ENCODE data around the gene OPRD1. TPM values are rescaled to one million over a fixed set of nuclear protein-coding genes. Genes with fewer than 3 reads are reported as not detected.

Gene OPRD1
- total RNA-seq, 1 experiment from 2014 or later = 60.2 TPM

GRCh38 chr1:28889357-28889756 is 77.4 kb downstream of the OPRD1 start:
- Histone ChIP-seq H3K4me3 (no peak overlapping the region), H3K27ac (no peak overlapping the region), H3K27me3 (no peaks in the 10 kb centered on the region), H3K36me3 (no peaks in the 10 kb centered on the region), H3K9me3 (replicated peaks) (no peaks in the 10 kb centered on the region), H3K4me1 (peaks cover 6% of the 10 kb centered on the region)
- DNase-seq = no peak

GRCh38 chr1:28890435-28890834 is 78.5 kb downstream of the OPRD1 start:
- no peaks in the 10 kb centered on the region for H3K9me3 ChIP-seq (replicated peaks)
- no peaks in the 10 kb centered on the region for H3K27me3 ChIP-seq
- no peaks in the 10 kb centered on the region for H3K36me3 ChIP-seq
- H3K27ac ChIP-seq = no peak overlapping the region
- no peaks in the 10 kb centered on the region for H3K4me1 ChIP-seq
- DNase-seq = no peak
- H3K4me3 ChIP-seq = no peak overlapping the region

- Histone ChIP-seq H3K9me3 (replicated peaks) (no peaks in the 10 kb centered on the region), H3K27me3 (no peaks in the 10 kb centered on the region), H3K4me3 (no peak overlapping the region), H3K36me3 (no peaks in the 10 kb centered on the region), H3K4me1 (no peaks in the 10 kb centered on the region), H3K27ac (no peak overlapping the region)
- no peak for DNase-seq
Observed at GRCh38 chr1:28890836-28891235, 78.9 kb downstream of the OPRD1 start.

- Histone ChIP-seq H3K4me1 (no peaks in the 10 kb centered on the region), H3K27ac (no peak overlapping the region), H3K9me3 (replicated peaks) (no peaks in the 10 kb centered on the region), H3K36me3 (no peaks in the 10 kb centered on the region), H3K4me3 (no peak overlapping the region), H3K27me3 (no peaks in the 10 kb centered on the region)
- DNase-seq = no peak
Observed at GRCh38 chr1:28891256-28891655, 79.3 kb downstream of the OPRD1 start.

- no peaks in the 10 kb centered on the region for H3K27me3 ChIP-seq
- H3K4me3 ChIP-seq = no peak overlapping the region
- H3K27ac ChIP-seq = no peak overlapping the region
- H3K9me3 ChIP-seq (replicated peaks) = no peaks in the 10 kb centered on the region
- H3K4me1 ChIP-seq = no peaks in the 10 kb centered on the region
- H3K36me3 ChIP-seq = no peaks in the 10 kb centered on the region
- DNase-seq = peak in 1 of 2 experiments; percentile 50
Observed at GRCh38 chr1:28893403-28894102, 81.6 kb downstream of the OPRD1 start.

GRCh38 chr1:28894785-28895184 is 82.8 kb downstream of the OPRD1 start:
- no peaks in the 10 kb centered on the region for H3K9me3 ChIP-seq (replicated peaks)
- H3K4me1 ChIP-seq = peaks cover 5% of the 10 kb centered on the region
- no peak for DNase-seq
- H3K27ac ChIP-seq = no peak overlapping the region
- H3K4me3 ChIP-seq = no peak overlapping the region
- no peaks in the 10 kb centered on the region for H3K36me3 ChIP-seq
- no peaks in the 10 kb centered on the region for H3K27me3 ChIP-seq

GRCh38 chr1:28895896-28896608 is 84.1 kb downstream of the OPRD1 start:
- Histone ChIP-seq H3K36me3 (no peaks in the 10 kb centered on the region), H3K27me3 (no peaks in the 10 kb centered on the region), H3K4me1 (peaks cover 6% of the 10 kb centered on the region), H3K9me3 (replicated peaks) (no peaks in the 10 kb centered on the region), H3K4me3 (no peak overlapping the region), H3K27ac (no peak overlapping the region)
- no peak for DNase-seq

GRCh38 chr1:28896609-28896986 is 84.6 kb downstream of the OPRD1 start:
- no peak for DNase-seq
- H3K27ac ChIP-seq = no peak overlapping the region
- H3K4me1 ChIP-seq = peaks cover 6% of the 10 kb centered on the region
- no peaks in the 10 kb centered on the region for H3K27me3 ChIP-seq
- no peak overlapping the region for H3K4me3 ChIP-seq
- no peaks in the 10 kb centered on the region for H3K36me3 ChIP-seq
- no peaks in the 10 kb centered on the region for H3K9me3 ChIP-seq (replicated peaks)

GRCh38 chr1:28897789-28898188 is 85.8 kb downstream of the OPRD1 start:
- H3K27ac ChIP-seq = no peak overlapping the region
- no peak for DNase-seq

GRCh38 chr1:28898405-28898881 is 86.5 kb downstream of the OPRD1 start:
- H3K27ac ChIP-seq = no peak overlapping the region
- H3K36me3 ChIP-seq = no peaks in the 10 kb centered on the region
- peaks cover 6% of the 10 kb centered on the region for H3K4me1 ChIP-seq
- H3K9me3 ChIP-seq (replicated peaks) = no peaks in the 10 kb centered on the region
- H3K27me3 ChIP-seq = no peaks in the 10 kb centered on the region
- H3K4me3 ChIP-seq = no peak overlapping the region
- DNase-seq = no peak

More at GRCh38 chr1:28897789-28898188, 85.8 kb downstream of the OPRD1 start:
- Histone ChIP-seq H3K36me3 (no peaks in the 10 kb centered on the region), H3K4me3 (no peak overlapping the region), H3K4me1 (peaks cover 6% of the 10 kb centered on the region), H3K9me3 (replicated peaks) (no peaks in the 10 kb centered on the region), H3K27me3 (no peaks in the 10 kb centered on the region)

GRCh38 chr1:28899267-28899666 is 87.3 kb downstream of the OPRD1 start:
- Histone ChIP-seq H3K27ac (no peak overlapping the region), H3K36me3 (no peaks in the 10 kb centered on the region), H3K9me3 (replicated peaks) (no peaks in the 10 kb centered on the region), H3K27me3 (no peaks in the 10 kb centered on the region), H3K4me1 (peaks cover 6% of the 10 kb centered on the region), H3K4me3 (no peak overlapping the region)
- no peak for DNase-seq

- Histone ChIP-seq H3K4me3 (no peak overlapping the region), H3K27me3 (no peaks in the 10 kb centered on the region), H3K9me3 (replicated peaks) (no peaks in the 10 kb centered on the region), H3K36me3 (no peaks in the 10 kb centered on the region), H3K4me1 (peaks cover 6% of the 10 kb centered on the region), H3K27ac (no peak overlapping the region)
- DNase-seq = no peak
Observed at GRCh38 chr1:28900562-28900961, 88.6 kb downstream of the OPRD1 start.

GRCh38 chr1:28902738-28903137 is 90.8 kb downstream of the OPRD1 start:
- Histone ChIP-seq H3K9me3 (replicated peaks) (no peaks in the 10 kb centered on the region), H3K36me3 (no peaks in the 10 kb centered on the region)
- DNase-seq = no peak

GRCh38 chr1:28905921-28906666 is 94.1 kb downstream of the OPRD1 start:
- no peak overlapping the region for H3K27ac ChIP-seq
- H3K9me3 ChIP-seq (replicated peaks) = no peaks in the 10 kb centered on the region
- H3K4me1 ChIP-seq = peaks cover 11% of the 10 kb centered on the region
- no peaks in the 10 kb centered on the region for H3K36me3 ChIP-seq
- H3K27me3 ChIP-seq = no peaks in the 10 kb centered on the region
- no peak overlapping the region for H3K4me3 ChIP-seq
- DNase-seq = no peak

More at GRCh38 chr1:28902738-28903137, 90.8 kb downstream of the OPRD1 start:
- Histone ChIP-seq H3K4me1 (peaks cover 6% of the 10 kb centered on the region), H3K27me3 (no peaks in the 10 kb centered on the region), H3K27ac (no peak overlapping the region), H3K4me3 (no peak overlapping the region)

GRCh38 chr1:28909198-28909597 is 97.2 kb downstream of the OPRD1 start:
- no peak for DNase-seq
- no peak overlapping the region for H3K4me3 ChIP-seq
- peaks cover 16% of the 10 kb centered on the region for H3K4me1 ChIP-seq
- no peaks in the 10 kb centered on the region for H3K36me3 ChIP-seq
- H3K27ac ChIP-seq = no peak overlapping the region
- H3K27me3 ChIP-seq = no peaks in the 10 kb centered on the region
- H3K9me3 ChIP-seq (replicated peaks) = no peaks in the 10 kb centered on the region
